Measurements from ENCODE around the gene NYNRIN.

GRCh38 chr14:24434036-24434435, 35.2 kb downstream of the NYNRIN start:
- TF ChIP-seq POLR2A (IDR thresholded peaks at IDR 0.05) = no peak
- TF ChIP-seq POLR2AphosphoS5 (IDR thresholded peaks at IDR 0.05) = no peak
- TF ChIP-seq CTCF (IDR thresholded peaks at IDR 0.05) = no peak
